DOHH2 (cell line): ENCODE data around the gene GRM5.

Experiments used
- EZH2phosphoT487 ChIP-seq: fragments of 200-600 bp; sonication (generic); IDR thresholded peaks from 2 replicates; pipeline ENCODE4 v1.6.1; 2017; ENCODE audit warnings: borderline replicate concordance, mild to moderate bottlenecking, antibody characterized with exemption, low read length, moderate library complexity, mixed read lengths
- TF ChIP-seq, protein P1 (sequence below): fragments of 200-600 bp; sonication (generic); IDR thresholded peaks from one replicate; pipeline ENCODE4 v1.5.1; 2014; ENCODE audit warnings: antibody characterized with exemption, mild to moderate bottlenecking, low read depth, low read length; ENCODE audit not compliant: poor library complexity, severe bottlenecking

DNA sequence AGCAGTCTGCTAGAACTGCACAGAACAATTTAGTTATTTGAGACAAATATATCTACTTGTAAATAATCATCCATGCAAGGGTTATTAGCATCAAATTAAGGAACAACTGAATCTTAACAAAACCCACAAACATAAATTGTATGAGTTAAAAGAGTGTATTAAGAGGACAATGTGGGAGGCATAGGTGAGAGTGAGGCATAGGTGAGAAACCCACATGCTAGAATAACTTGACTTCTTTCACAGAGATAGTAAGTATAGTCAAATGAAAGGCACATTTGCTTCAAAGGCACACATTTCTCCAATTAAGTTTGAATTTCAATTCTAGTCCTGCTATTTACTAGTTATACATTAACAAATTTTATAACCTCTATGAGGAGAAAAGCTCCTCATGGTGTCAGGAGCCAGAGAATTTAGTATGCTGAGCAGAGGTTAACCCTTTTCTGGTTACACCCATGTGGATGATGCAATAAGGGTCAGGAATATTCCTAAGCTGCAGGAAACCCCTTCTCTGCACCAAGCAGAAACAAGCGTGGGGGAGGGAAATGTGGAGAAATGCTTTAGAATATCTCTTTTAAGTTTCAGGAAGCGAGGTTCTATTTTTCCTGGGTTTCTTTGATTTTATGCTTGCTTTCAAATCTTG lies 264.2 kb downstream of the GRM5 start:
- TF ChIP-seq, protein P1, sequence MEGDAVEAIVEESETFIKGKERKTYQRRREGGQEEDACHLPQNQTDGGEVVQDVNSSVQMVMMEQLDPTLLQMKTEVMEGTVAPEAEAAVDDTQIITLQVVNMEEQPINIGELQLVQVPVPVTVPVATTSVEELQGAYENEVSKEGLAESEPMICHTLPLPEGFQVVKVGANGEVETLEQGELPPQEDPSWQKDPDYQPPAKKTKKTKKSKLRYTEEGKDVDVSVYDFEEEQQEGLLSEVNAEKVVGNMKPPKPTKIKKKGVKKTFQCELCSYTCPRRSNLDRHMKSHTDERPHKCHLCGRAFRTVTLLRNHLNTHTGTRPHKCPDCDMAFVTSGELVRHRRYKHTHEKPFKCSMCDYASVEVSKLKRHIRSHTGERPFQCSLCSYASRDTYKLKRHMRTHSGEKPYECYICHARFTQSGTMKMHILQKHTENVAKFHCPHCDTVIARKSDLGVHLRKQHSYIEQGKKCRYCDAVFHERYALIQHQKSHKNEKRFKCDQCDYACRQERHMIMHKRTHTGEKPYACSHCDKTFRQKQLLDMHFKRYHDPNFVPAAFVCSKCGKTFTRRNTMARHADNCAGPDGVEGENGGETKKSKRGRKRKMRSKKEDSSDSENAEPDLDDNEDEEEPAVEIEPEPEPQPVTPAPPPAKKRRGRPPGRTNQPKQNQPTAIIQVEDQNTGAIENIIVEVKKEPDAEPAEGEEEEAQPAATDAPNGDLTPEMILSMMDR: no peak
- TF ChIP-seq EZH2phosphoT487: no peak
